ENCODE data around the gene OCIAD2.

- TF ChIP-seq EZH2phosphoT487 (IDR thresholded peaks at IDR 0.05; ENCODE audit: insufficient read depth, low read depth) (no peak), EZH2 (IDR thresholded peaks at IDR 0.05; ENCODE audit: insufficient read depth, poor library complexity, severe bottlenecking) (no peak)
Measured at GRCh38 chr4:48937033-48937432, 30.5 kb upstream of the OCIAD2 start.

Measured in GM23248 (cell line).